ENCODE data around the gene CLCF1.
A peak's percentile ranks its signal among the peaks of the same experiment; 100 is the strongest.
"Not testable (repeated sequence)": the region's sequence is repeated elsewhere in the genome, so short reads cannot be mapped to it uniquely, and the experiment has no call there.

Gene CLCF1

GRCh38 chr11:67407688-67408163 is 34.3 kb upstream of the CLCF1 start:
- no peak overlapping the region for H3K4me3 ChIP-seq (ENCODE audit: low read length)
- no peak for TF ChIP-seq CTCF (IDR thresholded peaks at IDR 0.05; ENCODE audit: insufficient read depth, low read depth, low read length, missing control alignments)
- DNase-seq (ENCODE audit: low read depth): no peak

DNA sequence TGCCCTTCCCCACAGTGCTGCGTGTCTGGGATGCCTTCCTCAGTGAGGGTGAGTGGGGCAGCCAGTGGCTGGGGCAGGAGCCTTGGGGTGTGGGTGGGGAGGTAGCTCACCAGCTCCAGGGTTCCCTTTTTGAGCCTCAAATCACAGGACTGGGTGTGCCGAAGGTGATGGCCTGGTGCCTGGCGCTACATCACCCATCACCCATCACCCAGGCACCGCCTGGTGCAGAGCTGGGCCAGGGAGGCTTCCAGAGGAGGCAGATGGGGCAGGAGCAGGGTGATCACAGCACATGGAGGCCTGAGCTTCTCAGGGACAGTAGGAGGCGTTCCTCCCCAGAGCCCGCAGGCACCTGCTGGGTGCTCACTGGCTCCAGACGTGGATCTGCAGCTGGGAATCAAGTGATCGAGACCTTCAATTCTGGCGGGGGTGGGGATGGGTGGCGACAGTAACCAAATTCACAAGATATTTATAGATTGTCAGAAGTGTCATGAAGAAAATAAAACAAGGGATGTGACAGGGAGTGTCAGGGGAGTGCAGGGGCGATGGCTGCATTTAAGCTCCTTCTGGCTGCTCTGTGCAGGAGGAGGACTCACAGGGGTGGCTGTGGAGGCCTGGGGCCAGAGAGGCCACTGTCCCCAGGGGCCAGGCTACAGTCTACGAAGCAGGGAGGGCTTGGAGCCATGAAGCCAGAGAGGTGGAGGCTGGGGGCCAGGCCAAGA is 33.7 kb upstream of the CLCF1 start:
- no peak for DNase-seq (ENCODE audit: low read depth)
- no peak overlapping the region for H3K4me3 ChIP-seq (ENCODE audit: low read length)
- peak; percentile 17 for TF ChIP-seq CTCF (IDR thresholded peaks at IDR 0.05; ENCODE audit: insufficient read depth, low read depth, low read length, missing control alignments)

DNA sequence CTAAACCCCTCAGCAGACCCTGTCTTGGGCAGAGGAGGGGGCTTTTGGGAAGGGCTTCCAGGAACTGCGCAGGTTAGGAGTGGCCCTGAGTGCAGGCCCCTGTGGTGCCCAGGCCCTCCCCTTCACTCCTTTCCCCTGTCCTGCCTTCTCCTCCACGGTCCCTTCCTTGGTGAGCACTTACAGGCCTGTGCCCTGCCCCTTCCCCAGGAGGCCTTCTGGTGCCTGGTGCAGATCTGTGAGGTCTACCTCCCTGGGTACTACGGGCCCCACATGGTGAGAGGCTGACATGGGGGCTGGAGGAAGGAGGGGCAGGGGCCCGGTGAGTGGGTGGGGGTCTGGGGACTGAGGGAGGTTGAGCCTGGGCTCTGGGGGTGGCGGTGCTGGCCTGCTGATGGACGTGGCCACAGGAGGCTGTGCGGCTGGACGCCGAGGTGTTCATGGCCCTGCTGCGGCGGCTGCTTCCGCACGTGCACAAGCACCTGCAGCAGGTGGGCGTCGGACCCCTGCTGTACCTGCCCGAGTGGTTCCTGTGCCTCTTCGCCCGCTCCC is 33.1 kb upstream of the CLCF1 start:
- no peak for DNase-seq (ENCODE audit: low read depth)

GRCh38 chr11:67405688-67406339 is 32.4 kb upstream of the CLCF1 start:
- no peak for DNase-seq (ENCODE audit: low read depth)
- no peak for TF ChIP-seq CTCF (IDR thresholded peaks at IDR 0.05; ENCODE audit: insufficient read depth, low read depth, low read length, missing control alignments)
- H3K4me3 ChIP-seq (ENCODE audit: low read length): no peak overlapping the region

More for the DNA sequence above, 33.1 kb upstream of the CLCF1 start:
- H3K4me3 ChIP-seq (ENCODE audit: low read length): no peak overlapping the region
- no peak for TF ChIP-seq CTCF (IDR thresholded peaks at IDR 0.05; ENCODE audit: insufficient read depth, low read depth, low read length, missing control alignments)

GRCh38 chr11:67405196-67405567 is 31.8 kb upstream of the CLCF1 start:
- TF ChIP-seq CTCF (IDR thresholded peaks at IDR 0.05; ENCODE audit: insufficient read depth, low read depth, low read length, missing control alignments): no peak
- DNase-seq (ENCODE audit: low read depth): no peak
- no peak overlapping the region for H3K4me3 ChIP-seq (ENCODE audit: low read length)

GRCh38 chr11:67404515-67405195 is 31.3 kb upstream of the CLCF1 start:
- DNase-seq (ENCODE audit: low read depth): no peak
- H3K4me3 ChIP-seq (ENCODE audit: low read length): no peak overlapping the region
- TF ChIP-seq CTCF (IDR thresholded peaks at IDR 0.05; ENCODE audit: insufficient read depth, low read depth, low read length, missing control alignments): no peak

GRCh38 chr11:67403085-67403484 is 29.7 kb upstream of the CLCF1 start:
- not testable (repeated sequence) for H3K4me3 ChIP-seq (ENCODE audit: low read length); DNase-seq (ENCODE audit: low read depth)

- DNase-seq (ENCODE audit: low read depth): not testable (repeated sequence)
- peak overlapping the region; percentile 20 for H3K4me3 ChIP-seq (ENCODE audit: low read length)
Measured at GRCh38 chr11:67402192-67402839, 28.9 kb upstream of the CLCF1 start.
